ENCODE results near the gene ENOX1.

ENOX1 gene

GRCh38 chr13:43572656-43573360, 214.0 kb downstream of the ENOX1 start:
- TF ChIP-seq CTCF (IDR thresholded peaks at IDR 0.05; ENCODE audit: borderline replicate concordance, extremely low read depth, low read length, poor library complexity, severe bottlenecking) (no peak), EZH2 (IDR thresholded peaks at IDR 0.05; ENCODE audit: borderline replicate concordance, low read depth, low read length, severe bottlenecking) (no peak)
- Histone ChIP-seq H3K27me3 (ENCODE audit: insufficient read depth, low read length, poor library complexity) (peaks cover 10% of the 10 kb centered on the region), H3K4me2 (ENCODE audit: insufficient read depth, low read length) (no peak overlapping the region), H3K4me1 (ENCODE audit: insufficient read depth, low read length) (no peaks in the 10 kb centered on the region), H3K9ac (ENCODE audit: low read depth, low read length) (no peak overlapping the region), H3K27ac (ENCODE audit: low read length) (no peak overlapping the region), H3K4me3 (ENCODE audit: low read depth in 1 of 2, low read length in 2 of 2) (no peak overlapping the region), H4K20me1 (ENCODE audit: insufficient read depth, low read length) (no peaks in the 10 kb centered on the region), H3K9me3 (ENCODE audit: insufficient read depth, low read length, severe bottlenecking) (no peaks in the 10 kb centered on the region), H2AFZ (ENCODE audit: low read depth, low read length) (no peak overlapping the region), H3K79me2 (ENCODE audit: insufficient read depth, low read length) (no peaks in the 10 kb centered on the region), H3K36me3 (ENCODE audit: insufficient read depth, low read length) (no peaks in the 10 kb centered on the region)
- ATAC-seq (ENCODE audit: insufficient read depth, low read depth): no peak
- DNase-seq: no peak

- ATAC-seq (ENCODE audit: insufficient read depth, low read depth) (no peak), DNase-seq (no peak)
- TF ChIP-seq EZH2 (IDR thresholded peaks at IDR 0.05; ENCODE audit: borderline replicate concordance, low read depth, low read length, severe bottlenecking): no peak
- no peak for TF ChIP-seq CTCF (IDR thresholded peaks at IDR 0.05; ENCODE audit: borderline replicate concordance, extremely low read depth, low read length, poor library complexity, severe bottlenecking)
- Histone ChIP-seq H3K27ac (ENCODE audit: low read length) (no peak overlapping the region), H3K4me3 (ENCODE audit: low read depth in 1 of 2, low read length in 2 of 2) (no peak overlapping the region), H3K4me2 (ENCODE audit: insufficient read depth, low read length) (no peak overlapping the region), H4K20me1 (ENCODE audit: insufficient read depth, low read length) (no peaks in the 10 kb centered on the region), H3K36me3 (ENCODE audit: insufficient read depth, low read length) (no peaks in the 10 kb centered on the region), H2AFZ (ENCODE audit: low read depth, low read length) (no peak overlapping the region), H3K4me1 (ENCODE audit: insufficient read depth, low read length) (no peaks in the 10 kb centered on the region), H3K27me3 (ENCODE audit: insufficient read depth, low read length, poor library complexity) (peaks cover 10% of the 10 kb centered on the region), H3K9me3 (ENCODE audit: insufficient read depth, low read length, severe bottlenecking) (no peaks in the 10 kb centered on the region), H3K79me2 (ENCODE audit: insufficient read depth, low read length) (no peaks in the 10 kb centered on the region), H3K9ac (ENCODE audit: low read depth, low read length) (no peak overlapping the region)
These were observed 217.1 kb downstream of the ENOX1 start for GRCh38 chr13:43569658-43570057.

GRCh38 chr13:43567608-43568007, 219.2 kb downstream of the ENOX1 start:
- Histone ChIP-seq H3K9me3 (ENCODE audit: insufficient read depth, low read length, severe bottlenecking) (no peaks in the 10 kb centered on the region), H3K4me1 (ENCODE audit: insufficient read depth, low read length) (no peaks in the 10 kb centered on the region)

More at GRCh38 chr13:43567608-43568007, 219.2 kb downstream of the ENOX1 start:
- Histone ChIP-seq H3K27me3 (ENCODE audit: insufficient read depth, low read length, poor library complexity) (peaks cover 10% of the 10 kb centered on the region), H3K4me2 (ENCODE audit: insufficient read depth, low read length) (no peak overlapping the region), H3K36me3 (ENCODE audit: insufficient read depth, low read length) (no peaks in the 10 kb centered on the region), H3K9ac (ENCODE audit: low read depth, low read length) (no peak overlapping the region), H3K79me2 (ENCODE audit: insufficient read depth, low read length) (no peaks in the 10 kb centered on the region), H3K27ac (ENCODE audit: low read length) (no peak overlapping the region), H3K4me3 (ENCODE audit: low read depth in 1 of 2, low read length in 2 of 2) (no peak overlapping the region), H4K20me1 (ENCODE audit: insufficient read depth, low read length) (no peaks in the 10 kb centered on the region), H2AFZ (ENCODE audit: low read depth, low read length) (no peak overlapping the region)
- ATAC-seq (ENCODE audit: insufficient read depth, low read depth) (no peak), DNase-seq (no peak)
- TF ChIP-seq CTCF (IDR thresholded peaks at IDR 0.05; ENCODE audit: borderline replicate concordance, extremely low read depth, low read length, poor library complexity, severe bottlenecking) (no peak), EZH2 (IDR thresholded peaks at IDR 0.05; ENCODE audit: borderline replicate concordance, low read depth, low read length, severe bottlenecking) (no peak)
